WTC11 (cell line): ENCODE results near the gene EIF4G1.

ENCODE experiments used
- CREM ChIP-seq: sonication (generic); formaldehyde crosslinking; IDR thresholded peaks from 2 replicates; pipeline ENCODE4 v1.8.1; 2022; ENCODE audit warnings: mild to moderate bottlenecking, missing genetic modification reagents, moderate library complexity
- ESRRA ChIP-seq: sonication (generic); formaldehyde crosslinking; IDR thresholded peaks from 2 replicates; pipeline ENCODE4 v1.8.1; 2022; ENCODE audit warnings: mild to moderate bottlenecking, missing genetic modification reagents, borderline replicate concordance
- NR1H2 ChIP-seq: sonication (generic); formaldehyde crosslinking; IDR thresholded peaks from 2 replicates; pipeline ENCODE4 v1.9.0; 2021; ENCODE audit warnings: mild to moderate bottlenecking, moderate library complexity, missing genetic modification reagents
- SP1 ChIP-seq: sonication (generic); formaldehyde crosslinking; conservative IDR thresholded peaks from 2 replicates; pipeline ENCODE4 v1.8.1; 2022; ENCODE audit warnings: missing genetic modification reagents
- TF ChIP-seq, protein P1 (sequence below): fragments of 200-600 bp; IDR thresholded peaks from 2 replicates; pipeline ENCODE4 v1.8.0; 2022; ENCODE audit warnings: antibody characterized with exemption

DNA sequence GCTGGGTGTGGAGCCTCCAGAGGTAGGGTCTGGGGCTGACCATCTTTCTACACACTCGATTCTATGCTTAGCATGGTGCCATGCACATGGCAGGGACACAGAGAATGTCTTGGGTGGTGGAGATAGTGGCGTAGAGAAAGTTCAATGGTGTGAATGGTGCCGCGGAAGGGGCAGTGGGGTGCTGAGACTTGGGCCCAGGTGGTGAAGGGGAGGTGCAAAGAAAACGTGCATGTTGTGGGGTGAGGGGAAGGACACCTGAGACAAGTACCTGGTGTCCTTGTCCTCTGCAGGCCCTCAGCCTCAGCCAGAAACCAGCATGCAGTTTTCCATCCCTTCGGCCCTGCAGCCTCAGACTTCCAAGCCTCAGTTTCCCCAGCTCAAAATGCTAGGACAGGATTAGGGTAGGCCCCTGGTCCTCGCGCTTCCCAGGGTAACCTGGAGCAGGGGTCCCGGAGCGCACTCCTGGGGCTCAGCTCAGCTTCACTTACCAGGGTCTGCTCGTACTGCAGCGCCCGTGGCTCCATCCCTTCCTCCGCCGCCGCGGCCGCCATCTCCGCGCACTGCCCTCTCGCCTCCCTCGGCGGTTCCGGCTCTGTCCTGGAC, 46.6 kb downstream of the EIF4G1 start:
- TF ChIP-seq, protein P1, sequence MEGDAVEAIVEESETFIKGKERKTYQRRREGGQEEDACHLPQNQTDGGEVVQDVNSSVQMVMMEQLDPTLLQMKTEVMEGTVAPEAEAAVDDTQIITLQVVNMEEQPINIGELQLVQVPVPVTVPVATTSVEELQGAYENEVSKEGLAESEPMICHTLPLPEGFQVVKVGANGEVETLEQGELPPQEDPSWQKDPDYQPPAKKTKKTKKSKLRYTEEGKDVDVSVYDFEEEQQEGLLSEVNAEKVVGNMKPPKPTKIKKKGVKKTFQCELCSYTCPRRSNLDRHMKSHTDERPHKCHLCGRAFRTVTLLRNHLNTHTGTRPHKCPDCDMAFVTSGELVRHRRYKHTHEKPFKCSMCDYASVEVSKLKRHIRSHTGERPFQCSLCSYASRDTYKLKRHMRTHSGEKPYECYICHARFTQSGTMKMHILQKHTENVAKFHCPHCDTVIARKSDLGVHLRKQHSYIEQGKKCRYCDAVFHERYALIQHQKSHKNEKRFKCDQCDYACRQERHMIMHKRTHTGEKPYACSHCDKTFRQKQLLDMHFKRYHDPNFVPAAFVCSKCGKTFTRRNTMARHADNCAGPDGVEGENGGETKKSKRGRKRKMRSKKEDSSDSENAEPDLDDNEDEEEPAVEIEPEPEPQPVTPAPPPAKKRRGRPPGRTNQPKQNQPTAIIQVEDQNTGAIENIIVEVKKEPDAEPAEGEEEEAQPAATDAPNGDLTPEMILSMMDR, result no peak
- no peak for TF ChIP-seq SP1 (CRISPR knock-in tag)
- TF ChIP-seq ESRRA (CRISPR knock-in tag), result no peak
- no peak for TF ChIP-seq CREM (CRISPR knock-in tag)
- no peak for TF ChIP-seq NR1H2 (CRISPR knock-in tag)
